Measurements from ENCODE around the gene CTSG.

DNA sequence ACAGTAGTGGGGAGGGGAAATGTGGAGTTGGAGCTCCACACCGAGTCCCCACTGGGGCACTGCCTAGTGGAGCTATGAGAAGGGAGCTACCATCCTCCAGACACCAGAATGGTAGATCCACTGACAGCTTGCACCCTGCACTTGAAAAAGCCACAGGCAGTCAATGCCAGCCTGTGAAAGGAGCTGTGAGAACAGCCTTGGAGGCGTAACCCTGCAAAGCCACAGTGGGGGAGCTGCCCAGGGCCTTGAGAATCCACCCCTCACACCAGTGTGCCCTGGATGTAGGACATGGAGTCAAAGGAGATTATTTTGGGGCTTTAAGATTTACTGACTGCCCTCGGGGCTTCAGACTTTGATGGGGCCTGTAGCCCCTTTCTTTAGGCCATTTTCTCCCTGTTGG lies 12.5 kb downstream of the CTSG start:
- TF ChIP-seq ZNF274 (IDR thresholded peaks at IDR 0.05; ENCODE audit: low read length) (no peak), ZNF274 (tag by site-specific recombination; IDR thresholded peaks at IDR 0.05; ENCODE audit: borderline replicate concordance) (no peak), REST (tag by site-specific recombination; IDR thresholded peaks at IDR 0.05) (no peak), ZSCAN16 (tag by site-specific recombination; IDR thresholded peaks at IDR 0.05) (no peak), ZSCAN30 (tag by site-specific recombination; IDR thresholded peaks at IDR 0.05) (no peak), ZBTB26 (tag by site-specific recombination; optimal IDR thresholded peaks at IDR 0.05) (no peak), ZNF423 (tag by site-specific recombination; IDR thresholded peaks at IDR 0.05) (no peak), YY1 (tag by site-specific recombination; IDR thresholded peaks at IDR 0.05) (no peak)
- TF ChIP-seq, protein P1, sequence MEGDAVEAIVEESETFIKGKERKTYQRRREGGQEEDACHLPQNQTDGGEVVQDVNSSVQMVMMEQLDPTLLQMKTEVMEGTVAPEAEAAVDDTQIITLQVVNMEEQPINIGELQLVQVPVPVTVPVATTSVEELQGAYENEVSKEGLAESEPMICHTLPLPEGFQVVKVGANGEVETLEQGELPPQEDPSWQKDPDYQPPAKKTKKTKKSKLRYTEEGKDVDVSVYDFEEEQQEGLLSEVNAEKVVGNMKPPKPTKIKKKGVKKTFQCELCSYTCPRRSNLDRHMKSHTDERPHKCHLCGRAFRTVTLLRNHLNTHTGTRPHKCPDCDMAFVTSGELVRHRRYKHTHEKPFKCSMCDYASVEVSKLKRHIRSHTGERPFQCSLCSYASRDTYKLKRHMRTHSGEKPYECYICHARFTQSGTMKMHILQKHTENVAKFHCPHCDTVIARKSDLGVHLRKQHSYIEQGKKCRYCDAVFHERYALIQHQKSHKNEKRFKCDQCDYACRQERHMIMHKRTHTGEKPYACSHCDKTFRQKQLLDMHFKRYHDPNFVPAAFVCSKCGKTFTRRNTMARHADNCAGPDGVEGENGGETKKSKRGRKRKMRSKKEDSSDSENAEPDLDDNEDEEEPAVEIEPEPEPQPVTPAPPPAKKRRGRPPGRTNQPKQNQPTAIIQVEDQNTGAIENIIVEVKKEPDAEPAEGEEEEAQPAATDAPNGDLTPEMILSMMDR (tag by site-specific recombination; IDR thresholded peaks at IDR 0.05), result no peak
- TF ChIP-seq, protein P2, sequence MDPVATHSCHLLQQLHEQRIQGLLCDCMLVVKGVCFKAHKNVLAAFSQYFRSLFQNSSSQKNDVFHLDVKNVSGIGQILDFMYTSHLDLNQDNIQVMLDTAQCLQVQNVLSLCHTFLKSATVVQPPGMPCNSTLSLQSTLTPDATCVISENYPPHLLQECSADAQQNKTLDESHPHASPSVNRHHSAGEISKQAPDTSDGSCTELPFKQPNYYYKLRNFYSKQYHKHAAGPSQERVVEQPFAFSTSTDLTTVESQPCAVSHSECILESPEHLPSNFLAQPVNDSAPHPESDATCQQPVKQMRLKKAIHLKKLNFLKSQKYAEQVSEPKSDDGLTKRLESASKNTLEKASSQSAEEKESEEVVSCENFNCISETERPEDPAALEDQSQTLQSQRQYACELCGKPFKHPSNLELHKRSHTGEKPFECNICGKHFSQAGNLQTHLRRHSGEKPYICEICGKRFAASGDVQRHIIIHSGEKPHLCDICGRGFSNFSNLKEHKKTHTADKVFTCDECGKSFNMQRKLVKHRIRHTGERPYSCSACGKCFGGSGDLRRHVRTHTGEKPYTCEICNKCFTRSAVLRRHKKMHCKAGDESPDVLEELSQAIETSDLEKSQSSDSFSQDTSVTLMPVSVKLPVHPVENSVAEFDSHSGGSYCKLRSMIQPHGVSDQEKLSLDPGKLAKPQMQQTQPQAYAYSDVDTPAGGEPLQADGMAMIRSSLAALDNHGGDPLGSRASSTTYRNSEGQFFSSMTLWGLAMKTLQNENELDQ (tag by site-specific recombination; IDR thresholded peaks at IDR 0.05; ENCODE audit: low read depth), result no peak

Measured in HEK293 (cell line).